K562 (cell line): ENCODE results near the gene RAB21. TPM values are rescaled to one million over a fixed set of nuclear protein-coding genes. Genes with fewer than 3 reads are reported as not detected.

Experiments used
- BRD9 ChIP-seq: fragments of 450-650 bp; IDR thresholded peaks from 2 replicates; pipeline ENCODE4 v1.6.1; 2018; ENCODE audit warnings: low read depth; ENCODE audit not compliant: partially characterized antibody
- CBFA2T2 ChIP-seq: fragments of 450-650 bp; conservative IDR thresholded peaks from 2 replicates; pipeline ENCODE4 v1.6.1; 2017; ENCODE audit warnings: mild to moderate bottlenecking
- CEBPG ChIP-seq, 3 experiments: fragments of 200-800 bp in 1 of 3; sonication (Bioruptor generic) in 1 of 3; sonication (generic) in 1 of 3; formaldehyde crosslinking in 1 of 3; IDR thresholded peaks in 2 of 3; conservative IDR thresholded peaks in 1 of 3; 2 replicates each; pipeline versions ENCODE4 v1.6.1 to v1.8.0; 2016 to 2022; ENCODE audit warnings: missing compliant biosample characterization in 2 of 3, missing genetic modification characterization in 2 of 3, mild to moderate bottlenecking in 1 of 3, missing genetic modification reagents in 1 of 3
- DPF2 ChIP-seq: fragments of 450-650 bp; IDR thresholded peaks from 2 replicates; pipeline ENCODE4 v1.6.1; 2016
- FIP1L1 ChIP-seq: fragments of 200-400 bp; formaldehyde crosslinking; IDR thresholded peaks from 2 replicates; pipeline ENCODE4 v1.6.1; 2018; ENCODE audit warnings: mild to moderate bottlenecking, low read depth, low read length; ENCODE audit not compliant: poor library complexity, severe bottlenecking
- HNRNPUL1 ChIP-seq: fragments of 200-400 bp; formaldehyde crosslinking; IDR thresholded peaks from 2 replicates; pipeline ENCODE4 v1.6.1; 2017; ENCODE audit warnings: low read length
- KAT2B ChIP-seq: IDR thresholded peaks from one replicate; pipeline ENCODE4 v1.6.1; 2012; ENCODE audit warnings: low read depth, mild to moderate bottlenecking, control low read depth, inconsistent platforms, low read length, moderate library complexity
- KLF6 ChIP-seq: fragments of 250-450 bp; sonication (Bioruptor Pico); IDR thresholded peaks from 2 replicates; pipeline ENCODE4 v1.4.0; 2020; ENCODE audit warnings: mild to moderate bottlenecking, moderate library complexity, borderline replicate concordance
- MBD2 ChIP-seq: sonication (generic); IDR thresholded peaks from 2 replicates; pipeline ENCODE4 v1.6.1; 2016; ENCODE audit warnings: low read depth, borderline replicate concordance
- MEF2A ChIP-seq: IDR thresholded peaks from 2 replicates; pipeline ENCODE4 v1.6.1; 2011; ENCODE audit warnings: low read depth, mild to moderate bottlenecking, low read length, moderate library complexity; ENCODE audit not compliant: control insufficient read depth
- MTA1 ChIP-seq: fragments of 450-650 bp; IDR thresholded peaks from 2 replicates; pipeline ENCODE4 v1.6.1; 2017; ENCODE audit warnings: borderline replicate concordance
- NFATC3 ChIP-seq: fragments of 450-650 bp; IDR thresholded peaks from 2 replicates; pipeline ENCODE4 v1.6.1; 2017; ENCODE audit warnings: mild to moderate bottlenecking
- POLR2H ChIP-seq: IDR thresholded peaks from 2 replicates; pipeline ENCODE4 v1.6.1; 2016; ENCODE audit warnings: missing genetic modification characterization, low read depth, mild to moderate bottlenecking, control low read depth, missing compliant biosample characterization, moderate library complexity
- PPARD ChIP-seq: fragments of 250-450 bp; sonication (Bioruptor Pico); IDR thresholded peaks from 2 replicates; pipeline ENCODE4 v1.8.0; 2022; ENCODE audit warnings: inconsistent platforms, mild to moderate bottlenecking, moderate library complexity
- RBM15 ChIP-seq: fragments of 200-400 bp; formaldehyde crosslinking; IDR thresholded peaks from 2 replicates; pipeline ENCODE4 v1.6.1; 2018; ENCODE audit warnings: mild to moderate bottlenecking, low read length, moderate library complexity; ENCODE audit not compliant: insufficient read depth
- RBM39 ChIP-seq: fragments of 200-400 bp; formaldehyde crosslinking; optimal IDR thresholded peaks from 2 replicates; pipeline ENCODE3; 2018; ENCODE audit warnings: low read depth, low read length
- TAF7 ChIP-seq: fragments of 450-650 bp; IDR thresholded peaks from 2 replicates; pipeline ENCODE4 v1.6.1; 2016; ENCODE audit warnings: missing genetic modification characterization, missing compliant biosample characterization
- ZNF778 ChIP-seq: fragments of 450-650 bp; formaldehyde crosslinking; IDR thresholded peaks from 2 replicates; pipeline ENCODE4 v1.4.0; 2020; ENCODE audit warnings: mild to moderate bottlenecking, moderate library complexity
- ZSCAN29 ChIP-seq: fragments of 450-650 bp; IDR thresholded peaks from 2 replicates; pipeline ENCODE4 v1.6.1; 2017
- polyA plus RNA-seq, 8 experiments: library from polyadenylated mRNA; depleted of rRNA in 4 of 8; stranded (reverse) in 5 of 8; unstranded in 3 of 8; fragments of >200 nt; fragmentation: Nextera tagmentation in 2 of 8; fragmentation: Illumina TruSeq in 1 of 8; extraction: Ambion mirVana in 2 of 8; extraction: Trizol in 1 of 8; gene quantifications; 2 replicates each; pipeline versions ENCODE4 v1.2.1 to v1.2.3, GENCODE V29; 2011 to 2014; ENCODE audit warnings: inconsistent platforms in 1 of 8, missing spikeins in 1 of 8
- total RNA-seq, 7 experiments: library from RNA; depleted of rRNA in 6 of 7; stranded (reverse); fragments of >200 nt in 6 of 7; fragmentation: Illumina TruSeq in 2 of 7; extraction: Trizol in 2 of 7; gene quantifications; 2 replicates each; pipeline versions ENCODE4 v1.2.1 to v1.2.3, GENCODE V29; 2011 to 2021; ENCODE audit warnings: low replicate concordance in 1 of 7
- TF ChIP-seq, protein P1 (sequence below), 2 experiments: fragments of 450-650 bp; IDR thresholded peaks; 2 replicates each; pipeline ENCODE4 v1.6.1; 2016
- TF ChIP-seq, protein P2 (sequence below): fragments of 450-650 bp; formaldehyde crosslinking; IDR thresholded peaks from 2 replicates; pipeline ENCODE4 v1.4.0; 2020; ENCODE audit warnings: mild to moderate bottlenecking, mixed read lengths
- TF ChIP-seq, protein P3 (sequence below), 2 experiments: fragments of 200-800 bp in 1 of 2; sonication (Bioruptor generic) in 1 of 2; sonication (generic) in 1 of 2; formaldehyde crosslinking in 1 of 2; IDR thresholded peaks in 1 of 2; conservative IDR thresholded peaks in 1 of 2; 2 replicates each; pipeline versions ENCODE4 v1.5.0 to v1.6.1; 2016 to 2020; ENCODE audit warnings: missing compliant biosample characterization in 1 of 2, missing genetic modification characterization in 1 of 2, missing genetic modification reagents in 1 of 2

The RAB21 gene
- total and polyA plus RNA-seq, 9 of the 15 experiments (the other 6 are each of a cell fraction or from before 2014, with no cell fraction given), result 5.3 to 45.6 (median 19.6) TPM

DNA sequence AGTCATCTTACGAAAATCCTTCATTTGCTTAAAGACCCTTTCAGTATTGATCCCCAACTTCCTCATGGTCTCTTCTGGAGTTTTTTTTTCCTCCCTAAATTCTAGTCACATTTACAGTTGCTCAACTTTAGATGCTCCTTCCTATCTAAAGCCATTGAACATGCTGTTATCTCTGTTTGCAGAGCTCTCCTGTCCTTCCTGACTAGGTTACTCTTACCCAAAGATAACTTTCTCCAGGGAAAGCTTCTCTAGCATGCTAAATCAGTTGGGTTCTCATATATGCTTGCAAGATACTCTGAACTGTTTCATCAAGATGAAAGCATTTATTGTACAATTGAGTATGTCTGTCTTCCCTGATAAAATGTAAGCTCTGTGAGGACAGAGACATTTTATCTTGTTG lies 1.8 kb upstream of the RAB21 start (continued):
- TF ChIP-seq CEBPG (CRISPR knock-in tag; IDR thresholded peaks at IDR 0.05) (no peak), CEBPG (tag; conservative IDR thresholded peaks at IDR 0.05 in 1 of 2, IDR thresholded peaks at IDR 0.05 in 1 of 2) (peak in 1 of 2 experiments; percentile 78; a peak in 2 of 4 replicates), MBD2 (no peak; the same call in 1 of the 2 replicates), BRD9 (peak; percentile 76), POLR2H (tag) (no peak), KAT2B (no peak), RBM15 (no peak), FIP1L1 (no peak), RBM39 (no peak), MEF2A (peak; percentile 56; the same call in 1 of the 2 replicates), NFATC3 (no peak), TAF7 (tag) (no peak), ZSCAN29 (no peak), KLF6 (CRISPR knock-in tag) (no peak), CBFA2T2 (peak; percentile 96), ZNF778 (CRISPR knock-in tag) (no peak), HNRNPUL1 (no peak), PPARD (CRISPR knock-in tag) (no peak), MTA1 (no peak), DPF2 (peak; percentile 96)
- TF ChIP-seq, protein P1, sequence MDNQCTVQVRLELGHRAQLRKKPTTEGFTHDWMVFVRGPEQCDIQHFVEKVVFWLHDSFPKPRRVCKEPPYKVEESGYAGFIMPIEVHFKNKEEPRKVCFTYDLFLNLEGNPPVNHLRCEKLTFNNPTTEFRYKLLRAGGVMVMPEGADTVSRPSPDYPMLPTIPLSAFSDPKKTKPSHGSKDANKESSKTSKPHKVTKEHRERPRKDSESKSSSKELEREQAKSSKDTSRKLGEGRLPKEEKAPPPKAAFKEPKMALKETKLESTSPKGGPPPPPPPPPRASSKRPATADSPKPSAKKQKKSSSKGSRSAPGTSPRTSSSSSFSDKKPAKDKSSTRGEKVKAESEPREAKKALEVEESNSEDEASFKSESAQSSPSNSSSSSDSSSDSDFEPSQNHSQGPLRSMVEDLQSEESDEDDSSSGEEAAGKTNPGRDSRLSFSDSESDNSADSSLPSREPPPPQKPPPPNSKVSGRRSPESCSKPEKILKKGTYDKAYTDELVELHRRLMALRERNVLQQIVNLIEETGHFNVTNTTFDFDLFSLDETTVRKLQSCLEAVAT (IDR thresholded peaks at IDR 0.05), result no peak
- TF ChIP-seq, protein P2, sequence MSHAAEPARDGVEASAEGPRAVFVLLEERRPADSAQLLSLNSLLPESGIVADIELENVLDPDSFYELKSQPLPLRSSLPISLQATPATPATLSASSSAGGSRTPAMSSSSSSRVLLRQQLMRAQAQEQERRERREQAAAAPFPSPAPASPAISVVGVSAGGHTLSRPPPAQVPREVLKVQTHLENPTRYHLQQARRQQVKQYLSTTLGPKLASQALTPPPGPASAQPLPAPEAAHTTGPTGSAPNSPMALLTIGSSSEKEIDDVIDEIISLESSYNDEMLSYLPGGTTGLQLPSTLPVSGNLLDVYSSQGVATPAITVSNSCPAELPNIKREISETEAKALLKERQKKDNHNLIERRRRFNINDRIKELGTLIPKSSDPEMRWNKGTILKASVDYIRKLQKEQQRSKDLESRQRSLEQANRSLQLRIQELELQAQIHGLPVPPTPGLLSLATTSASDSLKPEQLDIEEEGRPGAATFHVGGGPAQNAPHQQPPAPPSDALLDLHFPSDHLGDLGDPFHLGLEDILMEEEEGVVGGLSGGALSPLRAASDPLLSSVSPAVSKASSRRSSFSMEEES (CRISPR knock-in tag), result no peak
- TF ChIP-seq, protein P3, sequence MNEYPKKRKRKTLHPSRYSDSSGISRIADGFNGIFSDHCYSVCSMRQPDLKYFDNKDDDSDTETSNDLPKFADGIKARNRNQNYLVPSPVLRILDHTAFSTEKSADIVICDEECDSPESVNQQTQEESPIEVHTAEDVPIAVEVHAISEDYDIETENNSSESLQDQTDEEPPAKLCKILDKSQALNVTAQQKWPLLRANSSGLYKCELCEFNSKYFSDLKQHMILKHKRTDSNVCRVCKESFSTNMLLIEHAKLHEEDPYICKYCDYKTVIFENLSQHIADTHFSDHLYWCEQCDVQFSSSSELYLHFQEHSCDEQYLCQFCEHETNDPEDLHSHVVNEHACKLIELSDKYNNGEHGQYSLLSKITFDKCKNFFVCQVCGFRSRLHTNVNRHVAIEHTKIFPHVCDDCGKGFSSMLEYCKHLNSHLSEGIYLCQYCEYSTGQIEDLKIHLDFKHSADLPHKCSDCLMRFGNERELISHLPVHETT (CRISPR knock-in tag; conservative IDR thresholded peaks at IDR 0.05 in 1 of 2, IDR thresholded peaks at IDR 0.05 in 1 of 2), result peak in 1 of 2 experiments; percentile 31; a peak in 1 of 4 replicates
